K562 (cell line): ENCODE results near the gene MAGI1. TPM values are rescaled to one million over a fixed set of nuclear protein-coding genes. Genes with fewer than 3 reads are reported as not detected.

ENCODE experiments used
- ADNP ChIP-seq: fragments of 200-800 bp; sonication (Bioruptor generic); IDR thresholded peaks from 2 replicates; pipeline ENCODE4 v1.6.1; 2016; ENCODE audit warnings: missing genetic modification characterization, missing compliant biosample characterization
- E2F1 ChIP-seq: sonication (generic); formaldehyde crosslinking; IDR thresholded peaks from 2 replicates; pipeline ENCODE4 v1.8.1; 2023; ENCODE audit warnings: mild to moderate bottlenecking, missing genetic modification reagents, moderate library complexity
- E2F8 ChIP-seq: fragments of 450-650 bp; IDR thresholded peaks from 2 replicates; pipeline ENCODE4 v1.7.1; 2018; ENCODE audit warnings: mild to moderate bottlenecking, low read depth; ENCODE audit not compliant: partially characterized antibody
- ESRRB ChIP-seq: fragments of 250-450 bp; sonication (Bioruptor Pico); IDR thresholded peaks from 2 replicates; pipeline ENCODE4 v1.5.0; 2020; ENCODE audit warnings: mild to moderate bottlenecking, moderate library complexity, borderline replicate concordance
- HDAC1 ChIP-seq, 2 experiments: fragments of 450-650 bp; IDR thresholded peaks; 2 replicates each; pipeline ENCODE4 v1.6.1; 2016 to 2017; ENCODE audit warnings: inconsistent platforms in 1 of 2, mild to moderate bottlenecking in 1 of 2, moderate library complexity in 1 of 2
- IFI16 ChIP-seq: fragments of 250-450 bp; sonication (Bioruptor Pico); IDR thresholded peaks from 2 replicates; pipeline ENCODE4 v2.1.2; 2022; ENCODE audit warnings: mild to moderate bottlenecking, inconsistent platforms
- IRF9 ChIP-seq: fragments of 450-650 bp; IDR thresholded peaks from 2 replicates; pipeline ENCODE4 v1.6.1; 2016; ENCODE audit warnings: missing biosample characterization, missing genetic modification characterization
- MBD2 ChIP-seq: sonication (generic); IDR thresholded peaks from 2 replicates; pipeline ENCODE4 v1.6.1; 2016; ENCODE audit warnings: low read depth, borderline replicate concordance
- MCM3 ChIP-seq: fragments of 450-650 bp; IDR thresholded peaks from 2 replicates; pipeline ENCODE4 v1.6.1; 2016
- NFE2L1 ChIP-seq: fragments of 450-650 bp; IDR thresholded peaks from 2 replicates; pipeline ENCODE4 v1.6.1; 2016; ENCODE audit warnings: missing genetic modification characterization, low read depth, mild to moderate bottlenecking, missing compliant biosample characterization, moderate library complexity, borderline replicate concordance
- SMARCA4 ChIP-seq: fragments of 450-650 bp; IDR thresholded peaks from 2 replicates; pipeline ENCODE4 v1.6.1; 2016
- ZNF184 ChIP-seq: sonication (generic); formaldehyde crosslinking; IDR thresholded peaks from 2 replicates; pipeline ENCODE4 v1.5.0; 2020; ENCODE audit warnings: missing genetic modification reagents
- polyA plus RNA-seq, 8 experiments: library from polyadenylated mRNA; depleted of rRNA in 4 of 8; stranded (reverse) in 5 of 8; unstranded in 3 of 8; fragments of >200 nt; fragmentation: Nextera tagmentation in 2 of 8; fragmentation: Illumina TruSeq in 1 of 8; extraction: Ambion mirVana in 2 of 8; extraction: Trizol in 1 of 8; gene quantifications; 2 replicates each; pipeline versions ENCODE4 v1.2.1 to v1.2.3, GENCODE V29; 2011 to 2014; ENCODE audit warnings: inconsistent platforms in 1 of 8, missing spikeins in 1 of 8
- total RNA-seq, 7 experiments: library from RNA; depleted of rRNA in 6 of 7; stranded (reverse); fragments of >200 nt in 6 of 7; fragmentation: Illumina TruSeq in 2 of 7; extraction: Trizol in 2 of 7; gene quantifications; 2 replicates each; pipeline versions ENCODE4 v1.2.1 to v1.2.3, GENCODE V29; 2011 to 2021; ENCODE audit warnings: low replicate concordance in 1 of 7

The MAGI1 gene
- total and polyA plus RNA-seq, 9 of the 15 experiments (the other 6 are each of a cell fraction or from before 2014, with no cell fraction given) = 7.8 to 59.4 (median 43.2) TPM

- TF ChIP-seq HDAC1 (IDR thresholded peaks at IDR 0.05) = peak in 1 of 2 experiments; percentile 71; a peak in 2 of 4 replicates
- TF ChIP-seq E2F1 = no peak
- TF ChIP-seq MBD2 = peak; percentile 54; the same call in 1 of the 2 replicates
- no peak for TF ChIP-seq IRF9 (tag)
- TF ChIP-seq SMARCA4 = peak; percentile 94
- no peak for TF ChIP-seq ZNF184 (CRISPR knock-in tag)
- TF ChIP-seq ADNP (tag) = peak; percentile 74; the same call in 1 of the 2 replicates
- peak; percentile 28 for TF ChIP-seq E2F8
- no peak for TF ChIP-seq ESRRB (CRISPR knock-in tag)
- no peak for TF ChIP-seq IFI16
- no peak for TF ChIP-seq MCM3
- no peak for TF ChIP-seq NFE2L1
Measured at GRCh38 chr3:65500398-65501306, 538.1 kb downstream of the MAGI1 start (continued).
